HUES6 (cell line): ENCODE measurements around the gene PDE4D.
"Not testable (repeated sequence)": the region's sequence is repeated elsewhere in the genome, so short reads cannot be mapped to it uniquely, and the experiment has no call there.

Experiments used
- H3K27ac ChIP-seq: 2 replicates; pipeline ENCODE4 v1.7.0; 2013; ENCODE audit warnings: low read depth, mild to moderate bottlenecking, low read length, inconsistent platforms
- H3K27me3 ChIP-seq: 2 replicates; pipeline ENCODE4 v1.6.1; 2013; ENCODE audit warnings: low read length; ENCODE audit not compliant: control insufficient read depth, insufficient read depth
- H3K36me3 ChIP-seq: 2 replicates; pipeline ENCODE4 v1.6.1; 2013; ENCODE audit warnings: low read length; ENCODE audit not compliant: control insufficient read depth, insufficient read depth
- H3K4me1 ChIP-seq: 2 replicates; pipeline ENCODE4 v1.6.1; 2013; ENCODE audit warnings: low read length; ENCODE audit not compliant: control insufficient read depth, insufficient read depth
- H3K4me3 ChIP-seq: 2 replicates; pipeline ENCODE4 v1.5.1; 2013; ENCODE audit warnings: low read depth, low read length
- H3K9ac ChIP-seq: one replicate; pipeline ENCODE4 v1.6.1; 2013; ENCODE audit warnings: mild to moderate bottlenecking, low read length
- H3K9me3 ChIP-seq: 2 replicates; pipeline ENCODE4 v1.6.1; 2013; ENCODE audit warnings: low read depth, low read length; ENCODE audit not compliant: control insufficient read depth, insufficient read depth

The PDE4D gene

DNA sequence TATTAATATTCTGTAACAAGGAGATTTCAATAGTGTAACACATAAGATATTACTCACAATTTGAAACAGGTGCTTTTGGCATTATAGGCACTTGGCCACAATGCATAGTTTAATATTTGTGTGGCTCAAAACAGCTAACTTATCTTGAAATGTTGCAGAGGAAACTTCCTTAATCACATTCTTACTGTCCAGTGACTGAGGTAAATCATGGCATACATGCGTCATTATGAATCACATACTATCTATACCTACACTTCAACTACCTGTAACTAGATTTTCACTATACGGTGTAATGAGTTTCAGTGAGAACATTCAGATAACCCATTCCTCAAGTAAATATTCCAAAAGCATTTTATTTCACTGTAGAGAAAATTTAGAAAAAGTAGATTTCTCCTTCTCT lies 218.8 kb downstream of the PDE4D start:
- Histone ChIP-seq H3K4me3 (no peak overlapping the region), H3K27ac (no peak overlapping the region), H3K36me3 (no peaks in the 10 kb centered on the region), H3K27me3 (no peaks in the 10 kb centered on the region), H3K9ac (no peak overlapping the region), H3K4me1 (no peaks in the 10 kb centered on the region), H3K9me3 (no peaks in the 10 kb centered on the region)

DNA sequence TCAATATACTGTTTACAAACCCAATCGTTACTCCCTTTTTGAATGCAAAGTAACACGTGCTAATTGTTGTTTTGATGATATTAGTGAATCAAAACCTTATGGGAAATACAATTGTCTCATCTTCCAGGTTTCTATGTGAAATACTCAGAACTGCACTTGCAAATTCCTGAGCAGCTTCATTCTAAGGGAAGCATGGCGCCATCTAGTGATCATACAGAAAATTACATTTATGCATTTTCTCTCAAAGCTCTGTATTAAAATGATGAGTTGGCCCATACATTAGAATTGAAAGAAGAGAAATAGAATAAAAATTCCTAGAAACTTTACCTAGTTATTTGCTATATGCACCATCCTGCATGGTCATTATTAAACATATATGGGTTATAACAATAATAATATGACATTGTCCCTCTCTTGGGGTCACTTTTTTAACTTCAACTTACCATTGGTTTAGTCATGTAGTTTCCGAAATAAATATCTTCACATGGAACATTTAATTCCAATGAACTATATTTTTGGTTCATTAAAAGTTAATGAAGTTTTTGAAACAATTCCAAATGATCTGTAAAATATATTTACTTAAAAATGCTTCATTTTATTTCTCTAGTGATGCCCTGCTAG lies 220.0 kb downstream of the PDE4D start:
- Histone ChIP-seq H3K36me3 (no peaks in the 10 kb centered on the region), H3K27ac (no peak overlapping the region), H3K9me3 (no peaks in the 10 kb centered on the region), H3K4me3 (no peak overlapping the region), H3K27me3 (no peaks in the 10 kb centered on the region), H3K9ac (no peak overlapping the region), H3K4me1 (no peaks in the 10 kb centered on the region)

DNA sequence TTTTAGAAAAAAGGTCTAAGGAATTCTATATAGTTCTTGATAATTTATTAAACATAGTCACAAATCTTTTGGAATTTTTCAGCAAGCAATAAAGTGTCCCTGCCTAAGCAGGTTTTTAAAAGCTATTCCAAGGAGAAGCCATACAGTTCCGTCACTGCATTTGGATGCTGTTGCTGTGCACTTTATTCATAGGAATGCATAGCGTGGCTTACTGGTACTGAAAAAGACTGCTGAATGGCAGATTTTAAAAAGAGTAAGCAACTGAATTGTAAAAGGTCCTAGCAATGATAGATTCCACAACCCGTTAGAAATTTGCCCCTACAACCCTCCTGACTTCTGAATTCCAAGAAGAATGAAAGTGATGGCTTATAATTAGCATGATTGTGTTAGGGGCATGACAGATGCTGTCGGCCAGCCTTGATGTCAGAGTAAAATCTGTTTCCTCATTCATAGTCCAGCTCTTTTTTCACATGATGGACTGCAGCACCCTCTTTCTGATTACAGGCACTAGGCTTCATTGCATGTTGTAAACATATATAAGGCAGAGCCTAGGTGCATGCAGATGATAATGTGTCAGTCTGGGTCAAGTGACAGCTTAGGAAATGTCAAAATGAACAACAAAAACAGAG lies 227.0 kb downstream of the PDE4D start:
- Histone ChIP-seq H3K9ac (no peak overlapping the region), H3K4me3 (no peak overlapping the region), H3K9me3 (no peaks in the 10 kb centered on the region), H3K4me1 (peaks cover 9% of the 10 kb centered on the region), H3K27ac (no peak overlapping the region), H3K36me3 (no peaks in the 10 kb centered on the region), H3K27me3 (no peaks in the 10 kb centered on the region)

DNA sequence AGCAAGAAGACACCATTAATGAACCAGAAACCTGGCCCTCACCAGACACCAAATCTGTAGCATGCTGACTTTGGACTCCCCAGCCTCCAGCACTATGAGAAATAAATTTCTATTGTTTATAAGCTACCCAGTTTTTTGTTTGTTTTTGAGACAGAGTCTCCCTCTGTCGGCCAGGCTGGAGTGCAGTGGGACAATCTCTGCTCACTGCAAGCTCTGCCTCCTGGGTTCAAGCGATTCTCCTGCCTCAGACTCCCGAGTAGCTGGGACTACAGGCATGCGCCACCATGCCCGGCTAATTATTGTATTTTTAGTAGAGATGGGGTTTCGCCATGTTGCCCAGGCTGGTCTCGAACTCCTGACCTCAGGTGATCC lies 227.7 kb downstream of the PDE4D start:
- H3K9me3 ChIP-seq, H3K36me3 ChIP-seq, H3K27me3 ChIP-seq, H3K9ac ChIP-seq, H3K4me3 ChIP-seq, H3K27ac ChIP-seq: not testable (repeated sequence)
- peaks cover 13% of the 10 kb centered on the region for H3K4me1 ChIP-seq

DNA sequence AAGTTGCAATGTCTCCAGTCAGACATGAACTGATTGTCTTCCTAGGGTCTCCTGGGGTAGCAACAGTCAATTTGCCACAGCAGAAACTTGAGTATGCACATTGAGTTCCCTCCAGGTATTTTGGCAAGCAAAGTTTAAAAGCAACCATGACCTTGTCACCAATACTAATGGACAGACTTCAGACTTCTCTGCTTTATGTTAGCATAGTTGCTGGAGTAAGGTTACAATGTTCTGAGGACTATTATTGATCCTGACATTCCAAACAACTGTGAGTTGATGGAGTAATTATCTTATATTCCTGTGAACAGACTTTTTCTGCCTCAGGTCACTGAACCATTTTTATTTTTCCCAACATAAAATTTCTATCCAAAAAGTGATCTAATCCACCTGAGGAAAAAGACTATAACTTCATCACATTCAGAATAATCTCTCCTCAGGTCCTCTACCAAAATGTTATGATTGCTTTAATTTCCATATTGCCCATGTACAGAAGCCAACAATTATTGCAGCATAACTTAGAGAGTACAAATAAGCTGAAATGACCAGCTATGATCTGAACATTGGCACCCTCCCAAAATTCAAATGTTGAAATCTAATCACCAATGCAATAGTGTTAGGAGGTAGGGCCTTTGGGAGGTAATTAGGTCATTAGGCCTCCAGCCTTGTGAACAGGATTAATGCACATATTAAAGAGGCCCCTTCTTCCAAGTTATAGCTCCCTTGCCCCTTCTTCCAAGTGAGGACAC lies 228.3 kb downstream of the PDE4D start:
- Histone ChIP-seq H3K4me3 (no peak overlapping the region), H3K27ac (no peak overlapping the region), H3K4me1 (peaks cover 13% of the 10 kb centered on the region), H3K9ac (no peak overlapping the region), H3K9me3 (no peaks in the 10 kb centered on the region), H3K27me3 (no peaks in the 10 kb centered on the region), H3K36me3 (no peaks in the 10 kb centered on the region)

DNA sequence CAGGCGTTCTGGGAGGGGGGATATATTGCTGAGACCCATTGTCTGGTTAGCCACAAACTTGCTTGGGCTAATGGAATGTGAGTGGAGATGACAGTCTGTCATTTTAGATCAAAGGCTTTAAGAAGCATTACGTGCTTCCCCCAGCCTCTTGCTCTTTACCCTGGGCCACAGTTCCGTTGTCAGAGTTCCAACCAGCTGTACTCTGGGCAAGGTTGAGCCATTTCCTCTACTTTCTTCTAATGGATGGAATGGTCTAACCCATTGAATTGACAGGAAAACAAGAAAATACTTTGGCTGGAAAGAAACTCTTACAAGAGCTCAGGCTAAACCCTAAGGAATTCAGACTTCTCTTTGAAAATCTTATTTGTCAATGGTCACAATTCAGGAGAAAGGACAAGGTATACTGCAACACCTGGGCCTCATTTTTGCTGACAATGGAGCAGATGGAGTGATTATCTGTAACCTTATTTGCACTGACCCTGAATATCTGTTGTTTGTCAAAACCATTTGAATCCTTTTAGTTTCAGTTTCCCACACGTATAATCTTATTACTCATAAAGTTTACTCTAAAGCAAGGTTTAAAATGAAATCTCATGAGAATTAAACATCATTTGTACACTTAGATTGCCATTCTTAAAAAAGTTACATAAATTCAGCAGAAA lies 231.4 kb downstream of the PDE4D start:
- Histone ChIP-seq H3K9me3 (no peaks in the 10 kb centered on the region), H3K27me3 (no peaks in the 10 kb centered on the region), H3K27ac (no peak overlapping the region), H3K4me1 (peaks cover 13% of the 10 kb centered on the region), H3K36me3 (no peaks in the 10 kb centered on the region), H3K4me3 (no peak overlapping the region), H3K9ac (no peak overlapping the region)

DNA sequence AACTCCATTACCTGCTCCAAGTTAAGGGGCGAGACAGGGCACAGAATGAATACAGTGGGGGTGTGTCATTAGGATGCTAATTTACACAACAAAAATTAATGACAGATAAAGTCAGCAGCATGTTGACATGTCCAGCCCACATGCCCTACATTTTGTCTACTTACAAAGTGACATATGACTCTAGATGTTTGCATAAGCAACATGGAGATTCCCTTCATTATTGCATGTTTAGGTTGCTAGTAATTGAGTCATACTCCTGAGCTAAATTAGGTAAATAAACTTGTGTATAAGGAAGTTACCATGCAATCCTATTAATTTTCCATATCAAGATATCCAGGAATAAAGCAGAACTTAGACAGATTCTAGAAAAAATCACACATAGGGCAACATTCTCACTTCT lies 232.2 kb downstream of the PDE4D start:
- H3K4me3 ChIP-seq, result no peak overlapping the region
- peaks cover 13% of the 10 kb centered on the region for H3K4me1 ChIP-seq
- no peaks in the 10 kb centered on the region for H3K9me3 ChIP-seq
- H3K27me3 ChIP-seq, result no peaks in the 10 kb centered on the region
- no peaks in the 10 kb centered on the region for H3K36me3 ChIP-seq
- H3K27ac ChIP-seq, result no peak overlapping the region
- H3K9ac ChIP-seq, result no peak overlapping the region

DNA sequence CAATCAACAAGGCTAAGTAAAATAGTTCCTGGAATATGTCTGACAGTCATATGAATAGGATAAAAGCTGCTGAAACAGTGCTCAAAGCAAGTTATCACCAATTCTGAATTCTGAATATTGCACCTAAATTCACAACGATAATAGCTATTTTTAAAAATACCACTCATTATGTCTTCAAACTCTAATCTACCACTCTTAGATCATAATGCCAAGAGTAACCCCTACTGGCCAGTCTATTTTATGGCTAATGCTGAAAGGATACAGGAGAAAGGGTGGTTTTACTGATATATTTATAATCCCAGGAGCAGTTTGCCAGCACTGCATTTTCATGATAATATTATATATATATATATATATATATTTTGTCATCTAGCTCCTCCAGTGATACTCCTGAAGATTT lies 232.8 kb downstream of the PDE4D start:
- no peak overlapping the region for H3K4me3 ChIP-seq
- no peaks in the 10 kb centered on the region for H3K36me3 ChIP-seq
- H3K9me3 ChIP-seq, result no peaks in the 10 kb centered on the region
- no peaks in the 10 kb centered on the region for H3K27me3 ChIP-seq
- H3K9ac ChIP-seq, result no peak overlapping the region
- H3K27ac ChIP-seq, result no peak overlapping the region
- H3K4me1 ChIP-seq, result peaks cover 13% of the 10 kb centered on the region

DNA sequence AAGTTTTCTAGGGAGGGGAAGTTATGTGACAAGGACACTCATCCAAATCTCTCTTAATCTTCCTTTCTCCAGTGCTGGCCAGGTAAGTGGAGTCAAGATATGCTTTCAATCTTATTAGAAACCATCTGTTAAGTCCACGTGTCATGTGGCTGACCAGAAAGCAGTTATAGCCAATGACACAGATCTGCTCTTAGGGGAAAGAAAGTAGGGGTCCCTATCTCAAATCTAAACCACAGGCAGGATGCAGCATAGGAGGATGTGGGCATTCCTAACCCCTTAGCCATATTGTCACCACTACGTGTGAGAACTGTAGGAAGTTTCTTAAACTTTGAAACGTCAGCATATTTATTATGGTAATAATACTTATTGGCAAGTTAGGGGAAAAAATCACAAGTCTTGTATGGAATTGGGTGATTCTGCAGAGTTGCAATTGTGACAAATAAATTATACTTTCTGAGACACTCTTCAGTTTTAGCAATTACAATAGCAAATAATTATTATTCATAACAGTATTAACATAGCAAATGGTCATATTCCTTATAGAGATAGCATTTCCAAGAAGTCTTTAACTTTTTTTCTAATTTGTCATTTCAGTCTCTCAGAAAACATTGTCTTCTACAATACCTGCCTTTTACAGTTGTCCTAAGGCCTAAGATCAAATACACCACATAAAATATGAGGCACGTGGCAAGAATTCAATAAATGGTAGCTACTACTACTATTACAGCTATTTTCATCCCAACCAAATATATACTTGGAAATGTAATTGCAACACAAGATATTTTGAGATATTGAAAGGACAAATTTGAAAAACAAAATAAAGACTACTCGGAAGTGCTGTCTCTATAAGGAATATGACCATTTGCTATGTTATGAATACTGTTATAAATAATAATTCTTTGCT lies 236.9 kb downstream of the PDE4D start:
- Histone ChIP-seq H3K4me1 (peaks cover 7% of the 10 kb centered on the region), H3K27ac (no peak overlapping the region), H3K4me3 (no peak overlapping the region), H3K9ac (no peak overlapping the region), H3K36me3 (no peaks in the 10 kb centered on the region), H3K27me3 (no peaks in the 10 kb centered on the region), H3K9me3 (no peaks in the 10 kb centered on the region)

DNA sequence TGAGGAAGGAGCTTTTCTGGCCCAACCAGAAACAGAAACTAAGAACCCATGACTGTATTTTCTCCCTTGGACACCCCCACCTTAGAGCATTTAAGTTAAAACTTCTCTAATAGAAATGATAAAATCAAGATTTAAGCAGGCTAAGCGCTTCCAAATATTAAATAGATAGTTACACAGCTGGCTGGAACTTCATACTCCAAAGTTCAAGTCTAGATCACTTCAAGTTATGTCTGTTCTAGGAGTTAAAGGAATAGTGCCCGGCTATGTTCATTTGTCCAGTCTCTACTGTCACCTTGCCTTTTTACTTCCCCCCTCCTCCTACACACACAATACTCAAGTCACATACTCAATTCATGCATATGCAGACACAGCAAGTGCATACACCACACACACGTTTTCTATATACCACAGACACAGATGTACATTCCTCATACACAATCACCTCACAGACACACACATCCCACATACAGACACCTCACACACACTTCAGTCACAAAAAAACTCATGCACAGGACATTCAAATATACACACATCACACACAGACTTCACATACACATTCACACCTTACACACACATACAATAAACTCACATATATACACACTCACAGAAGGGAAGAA lies 237.7 kb downstream of the PDE4D start:
- no peaks in the 10 kb centered on the region for H3K27me3 ChIP-seq
- H3K36me3 ChIP-seq, result no peaks in the 10 kb centered on the region
- no peak overlapping the region for H3K4me3 ChIP-seq
- H3K9ac ChIP-seq, result no peak overlapping the region
- 0 out of 2 replicates have a peak, but pooled peaks cover 3% of the 10 kb centered on the region for H3K4me1 ChIP-seq
- H3K9me3 ChIP-seq, result no peaks in the 10 kb centered on the region
- no peak overlapping the region for H3K27ac ChIP-seq
